GM19467 (cell line): ENCODE results near the gene IGF2BP2.
"Not testable (repeated sequence)": the region's sequence is repeated elsewhere in the genome, so short reads cannot be mapped to it uniquely, and the experiment has no call there.

Experiments used
- ATAC-seq: cut with Tn5 transposase; IDR thresholded peaks from one replicate; pipeline ENCODE4 v1.9.1; 2021; ENCODE audit warnings: mild to moderate bottlenecking, moderate library complexity; ENCODE audit not compliant: unreplicated experiment

IGF2BP2 gene

GRCh38 chr3:185678027-185678426 is 146.8 kb downstream of the IGF2BP2 start:
- no peak for ATAC-seq

- ATAC-seq = no peak
These were observed 147.6 kb downstream of the IGF2BP2 start for GRCh38 chr3:185677146-185677829.

- no peak for ATAC-seq
These were observed 157.3 kb downstream of the IGF2BP2 start for GRCh38 chr3:185667574-185667973.

GRCh38 chr3:185663929-185664328 is 160.9 kb downstream of the IGF2BP2 start:
- no peak for ATAC-seq

- ATAC-seq = no peak
These were observed 163.1 kb downstream of the IGF2BP2 start for GRCh38 chr3:185661772-185662171.

GRCh38 chr3:185661296-185661695 is 163.5 kb downstream of the IGF2BP2 start:
- not testable (repeated sequence) for ATAC-seq

- ATAC-seq = no peak
These were observed 164.6 kb downstream of the IGF2BP2 start for GRCh38 chr3:185659942-185660921.

- ATAC-seq = no peak
These were observed 165.9 kb downstream of the IGF2BP2 start for GRCh38 chr3:185658943-185659342.

GRCh38 chr3:185658504-185658912 is 166.3 kb downstream of the IGF2BP2 start:
- ATAC-seq = no peak

GRCh38 chr3:185657691-185658503 is 166.9 kb downstream of the IGF2BP2 start:
- ATAC-seq = no peak

GRCh38 chr3:185657211-185657610 is 167.6 kb downstream of the IGF2BP2 start:
- no peak for ATAC-seq

- no peak for ATAC-seq
These were observed 168.5 kb downstream of the IGF2BP2 start for GRCh38 chr3:185656321-185656840.

- no peak for ATAC-seq
These were observed 169.2 kb downstream of the IGF2BP2 start for GRCh38 chr3:185655426-185656320.

GRCh38 chr3:185654758-185655145 is 170.1 kb downstream of the IGF2BP2 start:
- ATAC-seq = no peak

GRCh38 chr3:185653949-185654757 is 170.7 kb downstream of the IGF2BP2 start:
- ATAC-seq = no peak

GRCh38 chr3:185651971-185652370 is 172.9 kb downstream of the IGF2BP2 start:
- ATAC-seq = no peak

- no peak for ATAC-seq
These were observed 175.4 kb downstream of the IGF2BP2 start for GRCh38 chr3:185649414-185649813.

GRCh38 chr3:185648396-185648795 is 176.4 kb downstream of the IGF2BP2 start:
- ATAC-seq = no peak

GRCh38 chr3:185647880-185648210 is 177.0 kb downstream of the IGF2BP2 start:
- ATAC-seq = no peak
